ENCODE measurements around the gene JAK3.
"Not testable (repeated sequence)": the region's sequence is repeated elsewhere in the genome, so short reads cannot be mapped to it uniquely, and the experiment has no call there.

JAK3 gene

DNA sequence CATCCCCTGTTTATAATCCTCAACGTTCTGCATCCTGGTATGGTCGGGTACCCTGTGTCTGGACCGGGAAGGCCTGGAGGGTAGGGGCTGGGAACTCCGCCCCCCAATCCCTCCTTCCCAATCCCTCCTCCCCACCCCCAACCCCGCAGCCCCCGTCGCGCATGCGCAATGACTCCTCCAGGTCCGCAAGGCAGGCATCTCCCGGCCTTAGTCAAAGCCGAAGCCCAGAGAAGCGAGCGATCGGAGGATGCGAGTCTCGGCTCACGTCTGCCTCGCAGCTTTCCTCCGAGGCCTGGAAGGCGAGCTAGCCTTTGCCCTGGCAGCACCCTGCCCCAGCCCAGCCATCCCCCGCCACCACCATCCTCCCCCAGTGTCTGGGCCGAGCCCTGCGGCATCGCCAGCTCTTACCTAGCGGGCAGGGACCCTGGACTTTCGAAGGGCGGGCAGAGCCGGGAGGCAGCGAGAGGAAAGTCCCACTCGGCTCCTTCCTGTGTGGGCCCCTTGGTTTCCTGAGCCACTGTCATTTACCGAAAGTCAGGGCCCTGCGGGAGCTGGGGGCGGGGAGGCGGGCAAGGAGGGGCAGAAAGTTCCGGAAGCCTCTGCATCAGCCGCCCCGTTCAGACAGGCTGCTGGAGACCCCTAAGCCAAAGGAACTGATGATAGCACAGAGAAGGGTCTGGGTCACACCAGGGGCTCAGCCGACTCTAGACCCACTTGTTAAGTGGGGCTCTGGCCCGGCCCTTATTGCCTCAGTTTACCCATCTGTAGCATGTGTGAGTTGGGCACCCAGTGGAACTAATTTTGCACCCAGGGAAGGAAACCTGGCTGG is at the start of gene JAK3:
Gene JAK3 (minus strand): TSS at position 445 of the 829 bp plus-strand sequence. CDS start 3,565 bp downstream, outside the sequence.
- no peak for DNase-seq

DNA sequence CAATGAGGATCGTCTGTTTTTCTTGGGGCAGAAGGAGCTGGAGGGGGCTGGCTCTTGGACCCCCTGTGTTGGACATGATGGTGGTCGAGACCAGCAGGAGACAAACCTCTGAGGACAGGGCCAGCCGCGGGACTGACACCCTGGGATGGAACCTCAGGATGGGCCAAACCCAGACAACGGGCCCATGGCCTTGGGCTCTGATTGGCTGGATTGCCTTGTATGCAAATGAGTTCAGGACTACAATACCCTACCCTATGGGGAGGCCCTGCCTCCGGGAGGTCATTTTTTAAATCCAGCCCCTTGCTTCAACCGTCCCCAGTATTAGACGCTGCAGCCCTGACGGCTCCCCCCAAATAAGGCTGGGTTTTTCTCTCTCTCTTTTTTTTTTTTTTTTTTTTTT is 46.0 kb upstream of the JAK3 start:
- DNase-seq: no peak

DNA sequence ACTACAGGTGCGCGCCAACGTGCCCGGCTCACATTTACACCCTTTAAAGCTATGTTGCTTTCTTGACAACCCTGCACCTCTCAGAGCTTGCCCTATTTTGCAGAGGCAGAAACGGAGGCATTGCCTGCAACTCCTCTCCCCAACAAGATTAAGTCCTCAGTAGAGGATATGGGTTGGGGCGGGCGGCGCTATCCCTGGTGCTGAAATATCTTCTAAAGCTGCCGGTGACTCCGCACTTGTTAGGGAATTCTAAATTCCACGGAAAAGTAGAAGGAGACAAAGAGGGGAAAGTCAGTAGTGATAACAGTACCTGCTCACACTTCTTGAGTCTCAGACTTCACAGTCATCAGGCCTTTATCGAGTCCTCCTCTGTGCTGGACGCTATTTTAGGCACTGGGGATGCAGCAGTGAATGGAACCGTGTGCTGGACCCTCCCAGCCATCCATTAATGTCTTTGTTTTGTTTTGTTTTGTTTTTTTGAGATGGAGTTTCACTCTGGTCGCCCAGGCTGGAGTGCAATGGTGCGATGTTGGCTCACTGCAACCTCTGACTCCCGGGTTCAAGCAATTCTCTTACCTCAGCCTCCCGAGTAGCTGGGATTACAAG is 41.9 kb upstream of the JAK3 start:
- peak; percentile 57 for DNase-seq

DNA sequence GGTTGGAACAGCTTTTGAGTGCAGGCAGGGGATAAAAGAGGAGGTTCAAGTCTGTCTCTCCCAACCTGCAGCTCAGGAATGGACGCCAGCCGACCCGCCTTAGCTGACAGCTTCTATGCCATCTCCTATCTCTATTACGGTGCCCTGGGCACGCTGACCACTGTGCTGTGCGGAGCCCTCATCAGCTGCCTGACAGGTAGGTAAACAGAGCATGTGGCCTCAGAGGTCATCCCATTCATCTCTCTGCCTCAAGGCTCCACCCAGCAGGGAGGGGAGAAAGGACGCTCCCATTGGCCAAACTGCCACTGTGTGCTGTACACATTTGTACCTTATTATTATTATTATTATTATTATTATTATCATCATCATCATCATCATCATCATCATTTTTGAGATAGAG is 40.5 kb upstream of the JAK3 start:
- no peak for DNase-seq

DNA sequence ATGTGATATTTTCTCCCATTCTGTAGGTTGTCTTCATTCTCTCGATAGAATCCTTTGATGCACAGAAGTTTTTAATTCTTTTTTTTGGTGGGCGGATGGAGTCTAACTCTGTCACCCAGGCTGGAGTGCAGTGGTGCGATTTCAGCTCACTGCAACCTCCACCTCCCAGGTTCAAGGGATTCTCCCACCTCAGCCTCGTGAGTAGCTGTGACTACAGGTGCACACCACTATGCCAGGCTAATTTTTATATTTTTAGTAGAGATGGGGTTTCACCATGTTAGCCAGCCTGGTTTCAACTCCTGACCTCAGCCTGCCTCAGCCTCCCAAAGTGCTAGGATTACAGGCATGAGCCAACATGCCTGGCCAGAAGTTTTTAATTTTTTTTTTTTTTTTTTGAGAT is 39.4 kb upstream of the JAK3 start:
- not testable (repeated sequence) for DNase-seq

DNA sequence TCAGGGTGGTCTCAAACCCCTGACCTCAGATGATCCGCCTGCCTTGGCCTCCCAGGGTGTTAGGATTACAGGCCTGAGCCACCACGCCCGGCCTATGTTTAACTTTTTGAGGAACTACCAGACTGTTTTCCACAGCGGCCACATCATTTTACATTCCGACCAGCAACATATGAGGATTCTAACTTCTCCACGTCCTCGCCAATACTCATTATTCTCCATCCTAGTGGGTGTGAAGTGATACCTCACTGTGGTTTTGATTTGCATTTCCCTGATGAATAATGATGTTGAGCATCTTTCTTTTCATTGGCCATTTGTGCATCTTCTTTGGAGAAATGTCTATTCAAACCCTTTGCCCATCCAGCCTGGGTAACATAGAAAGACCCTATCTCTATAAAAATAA is 38.7 kb upstream of the JAK3 start:
- DNase-seq: no peak

DNA sequence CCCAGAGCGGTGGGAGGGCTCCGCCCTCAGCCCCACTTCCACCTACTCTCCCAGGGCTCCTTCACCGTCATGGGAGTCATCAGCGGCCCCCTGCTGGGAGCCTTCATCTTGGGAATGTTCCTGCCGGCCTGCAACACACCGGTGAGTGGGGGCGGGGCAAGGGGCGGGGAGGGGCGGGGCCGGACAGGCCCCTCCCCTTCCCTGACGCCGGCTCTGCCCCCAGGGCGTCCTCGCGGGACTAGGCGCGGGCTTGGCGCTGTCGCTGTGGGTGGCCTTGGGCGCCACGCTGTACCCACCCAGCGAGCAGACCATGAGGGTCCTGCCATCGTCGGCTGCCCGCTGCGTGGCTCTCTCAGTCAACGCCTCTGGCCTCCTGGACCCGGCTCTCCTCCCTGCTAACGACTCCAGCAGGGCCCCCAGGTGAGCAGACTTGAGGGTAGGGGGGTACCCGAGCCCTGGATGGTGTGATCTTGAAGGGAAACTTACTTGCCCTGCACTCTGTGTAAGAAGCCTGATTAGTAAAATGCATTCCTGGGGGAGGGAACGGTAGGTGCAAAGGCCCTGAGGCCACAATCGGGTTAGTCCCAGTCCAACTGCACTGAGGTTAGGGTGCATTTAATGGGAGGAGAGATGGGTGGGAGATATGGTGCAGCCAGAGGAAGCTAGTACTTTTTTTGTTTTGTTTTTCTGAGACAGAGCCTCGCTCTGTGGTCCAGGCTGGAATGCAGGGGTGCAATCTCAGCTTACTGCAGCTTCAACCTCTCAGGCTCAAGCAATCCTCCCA is 36.0 kb upstream of the JAK3 start:
- no peak for DNase-seq

DNA sequence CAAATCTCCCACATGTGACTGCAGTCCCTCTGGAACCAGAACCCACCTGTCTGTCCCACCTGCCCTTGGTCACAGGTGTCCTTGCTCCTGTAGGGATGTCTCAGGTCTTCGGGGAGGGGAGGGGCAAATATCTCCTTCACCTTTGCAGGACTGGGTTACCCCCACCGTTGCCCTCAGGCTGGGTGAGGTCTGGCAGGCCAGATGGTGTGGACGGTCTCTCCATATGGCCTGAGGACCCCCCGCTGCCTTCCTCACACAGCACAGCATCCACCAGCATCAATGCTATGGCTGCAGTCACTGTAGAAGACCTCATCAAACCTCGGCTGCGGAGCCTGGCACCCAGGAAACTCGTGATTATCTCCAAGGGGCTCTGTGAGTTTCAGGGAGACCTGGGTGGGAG is 33.9 kb upstream of the JAK3 start:
- no peak for DNase-seq

DNA sequence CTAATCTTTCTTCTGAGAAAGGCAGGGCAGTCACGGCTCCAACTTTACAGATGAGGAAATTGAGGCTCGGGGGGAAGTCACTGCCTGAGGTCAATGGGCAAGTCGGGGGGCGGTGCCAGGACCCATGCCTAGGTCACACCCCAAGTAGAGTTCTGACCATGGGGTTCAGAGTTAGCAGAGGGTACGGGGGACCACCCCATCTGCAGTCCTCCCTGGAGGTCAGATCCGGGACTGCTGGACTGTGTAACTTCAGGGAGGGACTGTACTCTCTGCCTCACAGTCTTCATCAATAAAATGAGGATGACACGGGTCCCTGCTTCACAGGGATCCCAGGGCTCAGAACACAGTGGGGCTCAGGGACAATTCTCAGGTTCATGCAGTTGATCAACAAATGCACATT is 31.7 kb upstream of the JAK3 start:
- no peak for DNase-seq

DNA sequence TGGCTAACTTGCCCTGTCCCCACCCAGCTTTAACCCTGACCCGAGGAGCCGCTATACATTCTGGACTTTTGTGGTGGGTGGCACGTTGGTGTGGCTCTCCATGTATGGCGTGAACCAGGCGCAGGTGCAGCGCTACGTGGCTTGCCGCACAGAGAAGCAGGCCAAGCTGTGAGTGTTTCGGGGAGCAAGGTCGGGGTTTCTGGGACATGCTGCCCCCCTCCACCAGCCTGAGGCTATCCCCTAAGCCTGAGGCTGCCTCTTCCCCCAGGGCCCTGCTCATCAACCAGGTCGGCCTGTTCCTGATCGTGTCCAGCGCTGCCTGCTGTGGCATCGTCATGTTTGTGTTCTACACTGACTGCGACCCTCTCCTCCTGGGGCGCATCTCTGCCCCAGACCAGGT is 29.9 kb upstream of the JAK3 start:
- DNase-seq: no peak

DNA sequence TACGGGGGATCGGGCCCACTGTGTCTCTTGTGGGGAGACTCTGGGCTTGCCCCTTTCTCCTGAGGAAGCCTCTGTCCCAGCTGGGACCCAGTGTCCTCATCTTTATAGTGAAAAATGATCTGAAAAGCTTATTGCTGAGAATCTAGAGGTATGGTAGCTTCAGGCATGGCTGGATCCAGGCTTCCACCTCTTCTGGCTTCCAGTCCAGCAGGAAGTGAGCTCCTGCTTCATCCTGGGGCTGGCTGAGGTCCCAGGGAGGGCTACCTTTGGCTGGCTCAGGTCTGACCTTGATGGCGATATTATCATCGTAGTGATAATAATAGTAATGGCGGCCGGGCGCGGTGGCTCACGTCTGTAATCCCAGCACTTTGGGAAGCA is 27.0 kb upstream of the JAK3 start:
- no peak for DNase-seq

DNA sequence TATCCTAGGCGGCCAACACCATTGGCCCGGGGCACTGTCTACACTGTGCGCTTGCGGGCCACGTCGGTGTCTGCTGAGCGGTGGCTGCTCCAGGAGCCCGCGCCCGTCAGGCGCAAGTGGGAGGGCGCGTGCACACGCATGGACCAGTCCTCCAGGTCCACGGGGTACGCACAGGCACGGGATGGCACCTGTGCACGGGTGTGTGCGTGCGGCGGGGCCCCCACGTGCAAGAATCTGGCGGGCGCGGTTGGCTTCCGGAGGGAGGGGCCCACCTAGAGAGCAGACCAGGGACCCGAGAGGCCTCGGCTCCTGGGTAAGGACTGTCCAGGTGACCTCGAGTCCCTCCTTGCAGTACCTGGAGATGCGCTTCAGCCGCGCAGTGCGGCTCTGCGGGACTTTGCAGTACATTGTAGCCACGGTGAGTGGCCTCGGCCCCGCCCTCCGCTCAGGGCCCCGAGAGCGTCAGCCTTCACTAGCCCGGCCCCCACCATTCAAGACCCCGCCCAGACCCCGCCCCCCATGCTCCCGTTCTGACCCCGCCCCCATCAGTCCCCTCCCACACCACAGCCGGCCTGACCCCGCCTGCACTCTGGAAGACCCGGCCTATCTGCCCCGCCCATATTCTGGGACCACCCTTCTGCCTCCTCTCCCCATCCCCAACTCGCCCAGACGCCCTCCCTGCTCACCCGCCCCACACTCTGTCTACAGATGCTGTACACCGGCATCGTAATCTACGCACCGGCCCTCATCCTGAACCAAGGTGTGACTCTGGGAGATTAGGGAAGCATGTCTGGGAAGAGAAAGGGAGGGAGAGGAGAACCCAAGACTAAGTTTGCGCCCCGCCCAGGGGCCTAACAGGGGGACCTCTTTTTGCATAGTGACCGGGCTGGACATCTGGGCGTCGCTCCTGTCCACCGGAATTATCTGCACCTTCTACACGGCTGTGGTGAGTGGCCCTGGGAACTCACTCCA is 26.3 kb upstream of the JAK3 start:
- peak; percentile 34 for DNase-seq

DNA sequence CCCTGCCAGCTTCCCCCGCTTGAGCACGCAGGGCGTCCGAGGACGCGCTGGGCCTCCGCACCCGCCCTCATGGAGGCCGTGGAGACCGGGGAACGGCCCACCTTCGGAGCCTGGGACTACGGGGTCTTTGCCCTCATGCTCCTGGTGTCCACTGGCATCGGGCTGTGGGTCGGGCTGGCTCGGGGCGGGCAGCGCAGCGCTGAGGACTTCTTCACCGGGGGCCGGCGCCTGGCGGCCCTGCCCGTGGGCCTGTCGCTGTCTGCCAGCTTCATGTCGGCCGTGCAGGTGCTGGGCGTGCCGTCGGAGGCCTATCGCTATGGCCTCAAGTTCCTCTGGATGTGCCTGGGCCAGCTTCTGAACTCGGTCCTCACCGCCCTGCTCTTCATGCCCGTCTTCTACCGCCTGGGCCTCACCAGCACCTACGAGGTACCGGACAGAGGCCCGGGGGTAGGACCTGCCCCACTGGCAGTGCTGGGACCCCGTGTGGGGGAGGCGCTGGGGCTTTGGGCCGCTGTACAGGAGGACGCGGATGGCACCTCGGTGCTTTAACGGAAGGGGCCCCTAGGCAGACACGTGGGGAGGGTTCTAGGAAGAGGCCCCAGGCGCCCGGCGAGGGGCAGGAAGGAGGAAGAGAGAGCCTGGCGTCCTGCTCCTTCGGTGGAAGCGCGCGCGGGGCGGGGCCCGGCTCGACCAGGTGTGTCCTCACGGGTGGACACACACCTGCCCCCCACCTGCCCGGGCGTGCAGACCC is 24.6 kb upstream of the JAK3 start:
- no peak for DNase-seq

DNA sequence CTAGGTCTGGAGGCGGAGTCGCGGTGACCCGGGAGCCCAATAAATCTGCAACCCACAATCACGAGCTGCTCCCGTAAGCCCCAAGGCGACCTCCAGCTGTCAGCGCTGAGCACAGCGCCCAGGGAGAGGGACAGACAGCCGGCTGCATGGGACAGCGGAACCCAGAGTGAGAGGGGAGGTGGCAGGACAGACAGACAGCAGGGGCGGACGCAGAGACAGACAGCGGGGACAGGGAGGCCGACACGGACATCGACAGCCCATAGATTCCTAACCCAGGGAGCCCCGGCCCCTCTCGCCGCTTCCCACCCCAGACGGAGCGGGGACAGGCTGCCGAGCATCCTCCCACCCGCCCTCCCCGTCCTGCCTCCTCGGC is 24.1 kb upstream of the JAK3 start, which contains the start of gene SLC5A5:
Gene SLC5A5 (plus strand): TSS at position 68 of the 373 bp plus-strand sequence. CDS start 375 bp downstream, outside the sequence.
- no peak for DNase-seq

DNA sequence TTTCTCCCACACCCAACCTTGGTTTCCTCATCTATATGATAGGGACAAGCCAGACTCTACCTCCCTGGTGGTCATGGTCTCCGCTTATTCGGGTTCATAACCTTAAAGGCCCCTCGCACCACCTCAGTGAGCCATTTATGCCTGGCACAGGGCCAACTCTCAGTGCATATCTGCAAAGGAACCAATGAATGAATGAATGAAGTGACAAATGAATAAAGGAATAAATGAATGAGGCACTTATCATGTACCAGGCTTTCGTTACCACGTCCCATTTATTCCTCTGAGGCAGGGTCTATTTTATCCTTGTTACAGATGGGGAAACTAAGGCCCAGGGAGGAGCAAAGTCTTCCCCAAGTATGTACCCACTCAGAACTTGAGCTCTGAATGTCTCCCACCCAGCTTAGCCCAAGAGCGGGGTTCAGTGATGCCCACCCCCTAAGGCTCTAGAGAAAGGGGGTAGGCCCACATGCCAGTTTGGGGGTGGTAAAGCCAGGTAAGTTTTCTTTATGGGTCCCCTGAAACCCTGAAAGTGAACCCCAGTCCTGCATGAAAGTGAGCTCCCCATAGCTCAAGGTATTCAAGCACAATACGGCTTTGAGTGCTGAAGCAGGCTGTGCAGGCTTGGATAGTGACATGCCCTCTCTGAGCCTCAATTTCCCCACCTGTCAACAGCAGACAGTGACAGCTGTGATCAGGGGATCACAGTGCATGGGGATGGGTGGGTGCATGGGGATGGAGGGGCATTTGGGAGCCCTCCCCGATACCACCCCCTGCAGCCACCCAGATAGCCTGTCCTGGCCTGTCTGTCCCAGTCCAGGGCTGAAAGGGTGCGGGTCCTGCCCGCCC is 23.5 kb upstream of the JAK3 start:
- no peak for DNase-seq

DNA sequence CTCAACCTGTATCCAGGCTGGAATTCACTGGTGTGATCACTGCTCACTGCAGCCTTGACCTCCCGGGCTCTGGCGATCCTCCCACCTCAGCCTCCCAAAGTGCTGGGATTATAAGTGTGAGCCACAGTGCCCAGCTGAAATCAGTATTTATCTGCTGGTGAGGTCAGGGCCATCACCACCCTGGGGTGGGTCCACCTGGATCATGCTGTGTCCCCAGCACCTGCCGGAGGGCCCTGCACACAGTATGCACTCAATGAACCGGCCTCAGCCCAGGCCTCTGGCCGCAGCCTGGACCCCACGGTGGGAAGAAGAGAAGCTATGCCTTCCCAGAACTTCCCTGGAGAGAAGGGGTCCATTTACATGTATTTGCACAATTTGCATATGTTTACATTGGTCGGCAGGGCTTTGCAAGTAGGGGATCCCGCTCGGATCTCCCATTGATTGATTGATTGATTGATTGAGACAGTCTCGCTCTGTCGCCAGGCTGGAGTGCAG is 21.4 kb upstream of the JAK3 start:
- DNase-seq: no peak

DNA sequence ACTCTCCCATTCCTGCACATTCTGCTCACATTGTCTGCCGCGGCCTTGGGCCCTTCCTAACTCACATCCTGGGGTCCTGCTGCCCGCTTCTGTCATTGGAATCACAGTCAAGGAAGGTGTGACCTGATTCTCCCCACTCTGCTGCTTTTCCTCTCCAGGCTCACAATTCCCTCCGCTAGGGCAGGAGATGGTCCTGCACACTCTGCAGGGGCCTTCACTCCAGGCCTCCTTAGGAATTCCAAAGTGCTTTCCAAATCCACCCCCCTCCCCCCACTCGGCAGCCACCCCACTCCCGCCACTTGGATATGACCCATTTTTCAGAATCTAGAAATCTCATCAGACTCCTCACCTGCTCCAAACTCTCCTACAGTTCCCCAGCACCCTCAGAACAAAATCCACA is 20.9 kb upstream of the JAK3 start:
- no peak for DNase-seq

DNA sequence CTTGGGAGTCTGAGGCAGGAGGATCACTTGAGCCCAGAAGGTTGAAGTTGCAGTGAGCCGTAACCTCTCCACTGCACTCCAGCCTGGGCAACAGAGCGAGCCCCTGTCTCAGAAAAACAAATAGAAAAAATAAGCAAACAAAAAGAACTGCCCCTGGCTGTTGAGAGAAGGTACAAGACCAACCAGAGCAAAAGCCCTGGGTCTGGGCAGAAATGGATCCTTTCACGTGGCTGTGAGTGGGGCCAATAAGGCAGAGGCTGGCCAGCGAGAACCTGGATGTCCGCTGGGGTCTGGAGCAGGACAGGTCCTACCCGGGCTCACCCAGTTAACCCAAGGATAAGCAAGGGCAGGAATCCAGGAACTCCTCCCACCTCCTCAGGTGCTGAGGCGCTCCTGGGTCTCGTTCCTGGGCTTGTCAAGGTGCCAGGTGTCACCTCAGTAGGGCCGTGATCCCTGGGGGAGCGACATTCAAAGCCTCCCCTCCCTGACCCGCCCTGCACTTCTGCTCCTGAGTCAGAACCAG is 19.2 kb upstream of the JAK3 start:
- DNase-seq: no peak

DNA sequence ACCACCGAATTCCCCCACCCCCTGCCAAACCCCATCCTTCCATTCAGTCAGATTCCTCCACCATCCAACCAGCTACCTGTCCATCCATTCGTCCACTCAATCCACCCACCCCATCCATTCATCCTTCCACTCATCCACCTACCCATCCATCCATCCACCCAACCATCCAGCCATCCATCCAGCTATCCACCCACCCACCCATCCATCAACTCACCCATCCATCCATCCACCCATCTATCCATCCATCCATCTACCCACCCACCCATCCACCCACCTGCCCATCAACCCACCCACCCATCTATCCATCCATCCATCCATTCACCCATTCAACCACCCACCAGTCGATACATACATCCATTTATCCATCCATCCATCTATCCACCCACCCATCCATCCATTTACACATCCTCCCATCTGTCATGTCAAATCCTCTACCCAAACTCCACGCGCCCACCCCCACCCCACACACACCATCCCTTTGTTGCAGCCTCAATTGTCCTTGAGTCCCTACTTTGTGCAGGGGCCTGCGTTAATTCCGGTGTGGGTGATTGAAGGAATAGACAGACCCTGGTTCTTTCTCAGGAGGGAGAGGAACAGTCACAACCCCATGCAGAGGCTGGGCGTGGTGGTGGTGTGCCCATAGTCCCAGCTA is 18.7 kb upstream of the JAK3 start:
- no peak for DNase-seq

All from NCI-H226 (cell line).